Measurements from ENCODE around the gene G6PC3.
"Not testable (repeated sequence)": the region's sequence is repeated elsewhere in the genome, so short reads cannot be mapped to it uniquely, and the experiment has no call there.

The G6PC3 gene

GRCh38 chr17:44045486-44045885, 25.0 kb upstream of the G6PC3 start:
- H3K79me2 ChIP-seq: peaks cover 44% of the 10 kb centered on the region
- H3K4me3 ChIP-seq (ENCODE audit: low read depth, low read length): no peak overlapping the region
- no peak overlapping the region for H3K27ac ChIP-seq
- no peak overlapping the region for H2AFZ ChIP-seq
- H3K9me3 ChIP-seq (ENCODE audit: control insufficient read depth, low read length): no peaks in the 10 kb centered on the region
- H3K36me3 ChIP-seq (ENCODE audit: control insufficient read depth, insufficient read depth, low read length): no peaks in the 10 kb centered on the region
- H3K4me1 ChIP-seq: peaks cover 12% of the 10 kb centered on the region
- no peak overlapping the region for H3K9ac ChIP-seq
- no peaks in the 10 kb centered on the region for H3K27me3 ChIP-seq (ENCODE audit: control insufficient read depth, insufficient read depth, low read length)
- no peak overlapping the region for H3K4me2 ChIP-seq (ENCODE audit: low read length)
- no peak for TF ChIP-seq CTCF (IDR thresholded peaks at IDR 0.05)

GRCh38 chr17:44046893-44047292, 23.6 kb upstream of the G6PC3 start:
- H3K27me3 ChIP-seq (ENCODE audit: control insufficient read depth, insufficient read depth, low read length): not testable (repeated sequence)

GRCh38 chr17:44049294-44050060, 21.1 kb upstream of the G6PC3 start:
- Histone ChIP-seq H2AFZ (no peak overlapping the region), H3K27me3 (ENCODE audit: control insufficient read depth, insufficient read depth, low read length) (no peaks in the 10 kb centered on the region), H3K9ac (no peak overlapping the region), H3K36me3 (ENCODE audit: control insufficient read depth, insufficient read depth, low read length) (no peaks in the 10 kb centered on the region), H3K9me3 (ENCODE audit: control insufficient read depth, low read length) (no peaks in the 10 kb centered on the region), H3K4me1 (peaks cover 6% of the 10 kb centered on the region), H3K79me2 (peaks cover 59% of the 10 kb centered on the region), H3K4me2 (ENCODE audit: low read length) (no peak overlapping the region), H3K27ac (no peak overlapping the region), H3K4me3 (ENCODE audit: low read depth, low read length) (no peak overlapping the region)
- TF ChIP-seq CTCF (IDR thresholded peaks at IDR 0.05): no peak

More at GRCh38 chr17:44046893-44047292, 23.6 kb upstream of the G6PC3 start:
- not testable (repeated sequence) for H3K4me1 ChIP-seq; H3K4me3 ChIP-seq (ENCODE audit: low read depth, low read length); H3K4me2 ChIP-seq (ENCODE audit: low read length); H3K27ac ChIP-seq; H3K36me3 ChIP-seq (ENCODE audit: control insufficient read depth, insufficient read depth, low read length); H2AFZ ChIP-seq; H3K9me3 ChIP-seq (ENCODE audit: control insufficient read depth, low read length); H3K9ac ChIP-seq
- H3K79me2 ChIP-seq: peaks cover 58% of the 10 kb centered on the region

GRCh38 chr17:44053125-44053872, 17.2 kb upstream of the G6PC3 start:
- peaks cover 68% of the 10 kb centered on the region for H3K79me2 ChIP-seq
- no peak for TF ChIP-seq CTCF (IDR thresholded peaks at IDR 0.05)
- no peak overlapping the region for H3K27ac ChIP-seq
- H3K9me3 ChIP-seq (ENCODE audit: control insufficient read depth, low read length): no peaks in the 10 kb centered on the region
- H3K36me3 ChIP-seq (ENCODE audit: control insufficient read depth, insufficient read depth, low read length): no peaks in the 10 kb centered on the region
- H2AFZ ChIP-seq: no peak overlapping the region
- H3K4me3 ChIP-seq (ENCODE audit: low read depth, low read length): no peak overlapping the region
- H3K4me1 ChIP-seq: peaks cover 6% of the 10 kb centered on the region
- H3K4me2 ChIP-seq (ENCODE audit: low read length): no peak overlapping the region
- no peaks in the 10 kb centered on the region for H3K27me3 ChIP-seq (ENCODE audit: control insufficient read depth, insufficient read depth, low read length)
- H3K9ac ChIP-seq: no peak overlapping the region

GRCh38 chr17:44059101-44059892, 11.2 kb upstream of the G6PC3 start:
- H3K4me2 ChIP-seq (ENCODE audit: low read length): no peak overlapping the region
- no peak for TF ChIP-seq CTCF (IDR thresholded peaks at IDR 0.05)
- H3K27me3 ChIP-seq (ENCODE audit: control insufficient read depth, insufficient read depth, low read length): no peaks in the 10 kb centered on the region
- H3K4me1 ChIP-seq: no peaks in the 10 kb centered on the region
- no peaks in the 10 kb centered on the region for H3K9me3 ChIP-seq (ENCODE audit: control insufficient read depth, low read length)
- H3K9ac ChIP-seq: no peak overlapping the region
- no peak overlapping the region for H2AFZ ChIP-seq
- peaks cover 62% of the 10 kb centered on the region for H3K79me2 ChIP-seq
- no peak overlapping the region for H3K4me3 ChIP-seq (ENCODE audit: low read depth, low read length)
- no peak overlapping the region for H3K27ac ChIP-seq
- no peaks in the 10 kb centered on the region for H3K36me3 ChIP-seq (ENCODE audit: control insufficient read depth, insufficient read depth, low read length)
